ENCODE results near the gene SPRR1B.
"Not testable (repeated sequence)": the region's sequence is repeated elsewhere in the genome, so short reads cannot be mapped to it uniquely, and the experiment has no call there.

The SPRR1B gene

GRCh38 chr1:153030895-153031294, at the start of gene SPRR1B:
SPRR1B (plus strand) TSS chr1:153031203; CDS start chr1:153032346, 1,143 bp downstream.
- DNase-seq (ENCODE audit: low read depth, low spot score), result no peak

GRCh38 chr1:152982076-152982475, 48.9 kb upstream of the SPRR1B start:
- no peak for DNase-seq (ENCODE audit: low read depth, low spot score)

- DNase-seq (ENCODE audit: low read depth, low spot score), result no peak
Observed at GRCh38 chr1:152983234-152983633, 47.8 kb upstream of the SPRR1B start.

GRCh38 chr1:152983743-152984142, 47.3 kb upstream of the SPRR1B start, which contains the start of gene SPRR1A:
SPRR1A (plus strand) TSS chr1:152984081; CDS start chr1:152985231, 1,150 bp downstream.
- no peak for DNase-seq (ENCODE audit: low read depth, low spot score)

- no peak for DNase-seq (ENCODE audit: low read depth, low spot score)
Observed at GRCh38 chr1:152986578-152986977, 44.4 kb upstream of the SPRR1B start.

GRCh38 chr1:152993186-152993585, 37.8 kb upstream of the SPRR1B start:
- no peak for DNase-seq (ENCODE audit: low read depth, low spot score)

GRCh38 chr1:152995842-152996241, 35.2 kb upstream of the SPRR1B start:
- no peak for DNase-seq (ENCODE audit: low read depth, low spot score)

- DNase-seq (ENCODE audit: low read depth, low spot score), result no peak
Observed at GRCh38 chr1:152996633-152997400, 34.2 kb upstream of the SPRR1B start.

GRCh38 chr1:152997901-152998300, 33.1 kb upstream of the SPRR1B start:
- DNase-seq (ENCODE audit: low read depth, low spot score), result no peak

GRCh38 chr1:152998476-152998875, 32.5 kb upstream of the SPRR1B start:
- DNase-seq (ENCODE audit: low read depth, low spot score), result no peak

GRCh38 chr1:152999818-153000217, 31.2 kb upstream of the SPRR1B start:
- no peak for DNase-seq (ENCODE audit: low read depth, low spot score)

GRCh38 chr1:153000294-153000693, 30.7 kb upstream of the SPRR1B start:
- no peak for DNase-seq (ENCODE audit: low read depth, low spot score)

GRCh38 chr1:153001382-153001781, 29.6 kb upstream of the SPRR1B start, which contains the start of gene SPRR3:
SPRR3 (plus strand) TSS chr1:153001749; CDS start chr1:153003021, 1,272 bp downstream.
- DNase-seq (ENCODE audit: low read depth, low spot score), result no peak

GRCh38 chr1:153011235-153011758, 19.7 kb upstream of the SPRR1B start:
- DNase-seq (ENCODE audit: low read depth, low spot score), result not testable (repeated sequence)

GRCh38 chr1:153021829-153022228, 9.2 kb upstream of the SPRR1B start:
- not testable (repeated sequence) for DNase-seq (ENCODE audit: low read depth, low spot score)

GRCh38 chr1:153022340-153022739, 8.7 kb upstream of the SPRR1B start:
- not testable (repeated sequence) for DNase-seq (ENCODE audit: low read depth, low spot score)

GRCh38 chr1:153023109-153023508, 7.9 kb upstream of the SPRR1B start:
- DNase-seq (ENCODE audit: low read depth, low spot score), result no peak

- no peak for DNase-seq (ENCODE audit: low read depth, low spot score)
Observed at GRCh38 chr1:153024413-153024812, 6.6 kb upstream of the SPRR1B start.

- no peak for DNase-seq (ENCODE audit: low read depth, low spot score)
Observed at GRCh38 chr1:153025797-153026196, 5.2 kb upstream of the SPRR1B start.

GRCh38 chr1:153028766-153029165, 2.2 kb upstream of the SPRR1B start:
- DNase-seq (ENCODE audit: low read depth, low spot score), result no peak

GRCh38 chr1:153032073-153032472, 1.1 kb downstream of the SPRR1B start:
- DNase-seq (ENCODE audit: low read depth, low spot score), result no peak

- DNase-seq (ENCODE audit: low read depth, low spot score), result no peak
Observed at GRCh38 chr1:153032677-153033308, 1.8 kb downstream of the SPRR1B start.

GRCh38 chr1:153035211-153035610, 4.2 kb downstream of the SPRR1B start:
- DNase-seq (ENCODE audit: low read depth, low spot score), result no peak
